Measurements from ENCODE around the gene CARS2.

- TF ChIP-seq CTCF (IDR thresholded peaks at IDR 0.05) (peak; percentile 28 to 34 (median 30)), POLR2AphosphoS5 (IDR thresholded peaks at IDR 0.05) (peak; percentile 14 to 47), EP300 (IDR thresholded peaks at IDR 0.05) (no peak)
These were observed 60.9 kb downstream of the CARS2 start for GRCh38 chr13:110644892-110645521.

All from esophagus muscularis mucosa (tissue), 4 donors.